Spleen (tissue), 11 donors: ENCODE data around the gene MMP20. TPM values are rescaled to one million over a fixed set of nuclear protein-coding genes. Genes with fewer than 3 reads are reported as not detected.

ENCODE experiments used
- DNase-seq: peaks from one replicate; pipeline ENCODE4 v3.0.0-alpha.2; 2020
- H3K27ac ChIP-seq, 8 donors: fragments of 200-600 bp; sonication (generic) in 7 of 8; 1 replicate in 4 of 8; 2 replicates in 4 of 8; pipeline versions ENCODE4 v1.5.0 to v1.8.0; 2016 to 2021; ENCODE audit warnings: inconsistent platforms in 4 of 8, mild to moderate bottlenecking in 4 of 8, moderate library complexity in 1 of 8
- H3K27me3 ChIP-seq, 7 donors: fragments of 200-600 bp; sonication (generic) in 6 of 7; replicated peaks in 1 of 7; 1 replicate in 4 of 7; 2 replicates in 3 of 7; pipeline versions ENCODE4 v1.5.0 to v1.8.0; 2016 to 2021; ENCODE audit warnings: inconsistent platforms in 3 of 7, mild to moderate bottlenecking in 1 of 7
- H3K36me3 ChIP-seq, 6 donors: fragments of 200-600 bp; sonication (generic) in 5 of 6; 1 replicate in 4 of 6; 2 replicates in 2 of 6; pipeline versions ENCODE4 v1.5.0 to v1.8.0; 2016 to 2021; ENCODE audit warnings: inconsistent platforms in 2 of 6
- H3K4me1 ChIP-seq, 6 donors: fragments of 200-600 bp; sonication (generic) in 5 of 6; 1 replicate in 3 of 6; 2 replicates in 3 of 6; pipeline versions ENCODE4 v1.5.0 to v1.8.0; 2016 to 2021; ENCODE audit warnings: inconsistent platforms in 3 of 6
- H3K4me3 ChIP-seq, 8 donors: fragments of 200-600 bp; sonication (generic) in 7 of 8; 1 replicate in 4 of 8; 2 replicates in 4 of 8; pipeline versions ENCODE4 v1.5.0 to v1.8.0; 2016 to 2021; ENCODE audit warnings: inconsistent platforms in 4 of 8, mild to moderate bottlenecking in 4 of 8, moderate library complexity in 2 of 8
- H3K9me3 ChIP-seq, 8 donors: fragments of 200-600 bp; sonication (generic) in 7 of 8; 1 replicate in 4 of 8; 2 replicates in 4 of 8; pipeline versions ENCODE4 v1.5.0 to v1.8.0; 2016 to 2021; ENCODE audit warnings: inconsistent platforms in 4 of 8
- CTCF ChIP-seq, 11 experiments: fragments of 200-600 bp in 7 of 11; fragments of 450-650 bp in 4 of 11; sonication (generic) in 4 of 11; IDR thresholded peaks in 8 of 11; conservative IDR thresholded peaks in 3 of 11; 1 replicate in 7 of 11; 2 replicates in 4 of 11; pipeline versions ENCODE4 v1.4.0 to v1.8.0; 2016 to 2021; ENCODE audit warnings: antibody characterized with exemption in 11 of 11, inconsistent platforms in 4 of 11, mild to moderate bottlenecking in 1 of 11
- POLR2A ChIP-seq, 3 donors: fragments of 450-650 bp; IDR thresholded peaks; one replicate each; pipeline ENCODE4 v1.5.1; 2017; ENCODE audit warnings: antibody characterized with exemption in 3 of 3, mild to moderate bottlenecking in 1 of 3
- POLR2AphosphoS5 ChIP-seq, 3 donors: sonication (generic); formaldehyde crosslinking; IDR thresholded peaks; one replicate each; pipeline ENCODE4 v1.5.1; 2017; ENCODE audit warnings: antibody characterized with exemption in 3 of 3
- WGBS, 5 donors: extraction: QIAGEN DNeasy Blood & Tissue Kit in 3 of 5; methylation state at CpG; one replicate each; pipeline versions ENCODE4 v1.1.5 to v1.1.7; 2013 to 2018; 5-methylcytosine and 5-hydroxymethylcytosine counted together
- intact Hi-C: fragments of 100-400 bp; cut with DNase I; formaldehyde crosslinking; loops from one replicate; pipeline ENCODE4 v1.15.0; 2023; ENCODE audit warnings: low total_unique reads
- polyA plus RNA-seq, 3 donors: library from polyadenylated mRNA; stranded (reverse); fragments of 200-250 nt; gene quantifications; one replicate each; pipeline ENCODE4 v1.2.1, GENCODE V29; 2013
- total RNA-seq, 7 donors: library from RNA; depleted of rRNA in 3 of 7; stranded (reverse); fragments of >200 nt in 3 of 7; fragmentation: NEBNext Ultra II Directional in 4 of 7; extraction: Animal tissue kit (Norgen Biotek cat#: 25700) in 4 of 7; gene quantifications; one replicate each; pipeline versions ENCODE4 v1.1.0 to v1.2.1, GENCODE V29; 2016 to 2021
- donor health status: healthy with polysubstance abuse.
- donor health status: DM: no; HTN: no; CAD: no; lungs with moderate emphysema.
- donor health status: DM: no; HTN: no; CAD: no.
- donor health status: Bipolar disorder and iron deficiency.
- donor health status: healthy.
- donor health status: DM: no; HTN: no; CAD: no.
- donor health status: DM: yes; HTN: yes; CAD: no.

MMP20 gene
- total and polyA plus RNA-seq, 10 donors, result 0.11 TPM; not detected in 9

- Histone ChIP-seq H3K27ac (no peak overlapping the region), H3K4me3 (no peak overlapping the region), H3K4me1 (peaks cover 12 to 53% (median 31%) of the 10 kb centered on the region in 6 donors), H3K36me3 (no peaks in the 10 kb centered on the region), H3K27me3 (no peaks in the 10 kb centered on the region), H3K9me3 (peaks cover 0 to 23% (median 4%) of the 10 kb centered on the region in 8 donors)
- DNase-seq, result no peak
- TF ChIP-seq POLR2AphosphoS5 (IDR thresholded peaks at IDR 0.05) (no peak), POLR2A (IDR thresholded peaks at IDR 0.05) (no peak), CTCF (IDR thresholded peaks at IDR 0.05 in 8 of 11, conservative IDR thresholded peaks at IDR 0.05 in 3 of 11) (no peak)
- intact Hi-C loops, result no loop called here
- WGBS, 5 donors, result 46 to 74% (median 59%) methylated on average over 2 of the region's 2 CpGs
Measured at GRCh38 chr11:102564110-102564509, 61.0 kb downstream of the MMP20 start.

GRCh38 chr11:102561636-102562035, 63.5 kb downstream of the MMP20 start:
- Histone ChIP-seq H3K4me1 (peaks cover 12 to 59% (median 32%) of the 10 kb centered on the region in 6 donors), H3K27ac (peak overlapping the region; percentile 15 to 83 (median 71))
- intact Hi-C loops, result no loop called here

GRCh38 chr11:102560555-102561011, 64.5 kb downstream of the MMP20 start:
- peaks cover 0 to 5% (median 0%) of the 10 kb centered on the region in 8 donors for H3K9me3 ChIP-seq
- 6 to 20% (median 15%) methylated on average over 6 of the region's 6 CpGs for WGBS, 5 donors
- TF ChIP-seq POLR2AphosphoS5 (IDR thresholded peaks at IDR 0.05), result no peak
- no peak for TF ChIP-seq CTCF (IDR thresholded peaks at IDR 0.05 in 8 of 11, conservative IDR thresholded peaks at IDR 0.05 in 3 of 11)
- no peak for TF ChIP-seq POLR2A (IDR thresholded peaks at IDR 0.05)
- H3K4me3 ChIP-seq, result peak overlapping the region in 4 of 8 donors; percentile 3 to 52 (median 11)
- intact Hi-C loops, result no loop called here
- H3K27me3 ChIP-seq, result no peaks in the 10 kb centered on the region
- no peaks in the 10 kb centered on the region for H3K36me3 ChIP-seq
- DNase-seq, result no peak
- H3K4me1 ChIP-seq, result peaks cover 12 to 59% (median 32%) of the 10 kb centered on the region in 6 donors
- H3K27ac ChIP-seq, result peak overlapping the region; percentile 55 to 83 (median 71)

More at GRCh38 chr11:102561636-102562035, 63.5 kb downstream of the MMP20 start:
- Histone ChIP-seq H3K4me3 (no peak overlapping the region), H3K9me3 (peaks cover 0 to 14% (median 0%) of the 10 kb centered on the region in 8 donors), H3K27me3 (no peaks in the 10 kb centered on the region), H3K36me3 (no peaks in the 10 kb centered on the region)
- no peak for DNase-seq
- TF ChIP-seq POLR2AphosphoS5 (IDR thresholded peaks at IDR 0.05), result no peak
- TF ChIP-seq POLR2A (IDR thresholded peaks at IDR 0.05), result no peak
- no peak for TF ChIP-seq CTCF (IDR thresholded peaks at IDR 0.05 in 8 of 11, conservative IDR thresholded peaks at IDR 0.05 in 3 of 11)

- H3K36me3 ChIP-seq, result no peaks in the 10 kb centered on the region
- intact Hi-C loops, result no loop called here
- TF ChIP-seq POLR2AphosphoS5 (IDR thresholded peaks at IDR 0.05) (no peak), POLR2A (IDR thresholded peaks at IDR 0.05) (no peak), CTCF (IDR thresholded peaks at IDR 0.05 in 8 of 11, conservative IDR thresholded peaks at IDR 0.05 in 3 of 11) (no peak)
- peaks cover 0 to 5% (median 0%) of the 10 kb centered on the region in 8 donors for H3K9me3 ChIP-seq
- peak overlapping the region; percentile 55 to 83 (median 71) for H3K27ac ChIP-seq
- peaks cover 12 to 59% (median 32%) of the 10 kb centered on the region in 6 donors for H3K4me1 ChIP-seq
- H3K27me3 ChIP-seq, result no peaks in the 10 kb centered on the region
- peak overlapping the region in 1 of 8 donors; percentile 16 for H3K4me3 ChIP-seq
- no peak for DNase-seq
Measured at GRCh38 chr11:102559839-102560238, 65.3 kb downstream of the MMP20 start.
